ENCODE results near the gene SORCS2.

DNA sequence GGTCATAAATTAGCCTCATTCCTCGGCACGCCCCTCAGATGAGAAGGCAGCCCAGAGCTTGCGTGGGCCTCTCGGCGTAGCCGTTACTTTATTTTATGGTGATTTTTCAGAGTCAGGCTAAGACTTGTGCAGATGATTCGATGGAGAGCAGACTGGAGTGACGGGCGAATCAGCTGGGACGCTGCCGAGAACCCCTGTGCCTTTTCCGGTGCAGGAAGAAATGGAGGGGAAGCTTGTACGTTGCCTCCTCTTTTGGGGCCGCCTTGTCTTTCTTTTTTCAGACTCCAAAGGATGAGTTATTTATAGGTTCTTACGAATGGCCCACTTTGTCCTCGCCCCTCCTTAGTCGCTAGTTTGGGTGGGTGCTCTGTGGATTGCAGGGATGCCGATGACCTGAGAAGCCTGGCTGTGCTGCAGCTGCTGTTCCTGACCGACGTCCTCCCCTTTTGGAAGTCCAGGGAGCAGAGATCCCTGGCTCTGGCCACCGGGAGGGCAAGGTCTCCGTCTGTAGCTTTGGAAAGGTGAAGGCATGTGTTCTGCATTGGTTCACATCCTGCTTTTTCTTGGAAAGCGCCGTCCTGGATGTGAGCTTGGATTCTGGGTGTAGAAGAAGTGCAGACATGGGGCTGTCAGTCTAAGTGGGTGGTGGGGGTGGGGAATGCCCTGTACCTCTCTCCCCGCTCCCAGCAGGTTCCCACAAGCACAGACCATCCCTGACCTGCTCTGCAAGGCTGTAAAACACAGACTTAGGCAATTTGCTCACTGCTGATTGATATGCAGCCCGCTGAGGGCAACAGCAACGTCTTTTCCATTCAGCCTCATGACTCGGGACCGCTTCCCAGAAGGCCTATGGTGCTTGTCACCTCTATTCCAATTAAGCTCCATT lies 9.3 kb downstream of the SORCS2 start:
- no peak for TF ChIP-seq ZNF274 (IDR thresholded peaks at IDR 0.05; ENCODE audit: low read depth, low read length)
- no peak for TF ChIP-seq YY1 (IDR thresholded peaks at IDR 0.05; ENCODE audit: insufficient read depth, insufficient read length)
